VCaP (cell line): ENCODE results near the gene DGKQ.

Experiments used
- H3K27ac ChIP-seq: fragments of 450-650 bp; 2 replicates; pipeline ENCODE4 v1.5.1; 2017
- CTCF ChIP-seq: fragments of 450-650 bp; conservative IDR thresholded peaks from 2 replicates; pipeline ENCODE4 v1.5.1; 2017; ENCODE audit warnings: mild to moderate bottlenecking, moderate library complexity

DGKQ gene

GRCh38 chr4:954211-955020 lies 19.0 kb downstream of the DGKQ start:
- no peak overlapping the region for H3K27ac ChIP-seq
- TF ChIP-seq CTCF: no peak

- no peak overlapping the region for H3K27ac ChIP-seq
- no peak for TF ChIP-seq CTCF
Measured at GRCh38 chr4:953574-953915, 19.8 kb downstream of the DGKQ start.

- no peak overlapping the region for H3K27ac ChIP-seq
- no peak for TF ChIP-seq CTCF
Measured at GRCh38 chr4:952881-953573, 20.3 kb downstream of the DGKQ start.

GRCh38 chr4:951594-952468 lies 21.5 kb downstream of the DGKQ start:
- no peak for TF ChIP-seq CTCF
- H3K27ac ChIP-seq: no peak overlapping the region

GRCh38 chr4:951186-951585 lies 22.2 kb downstream of the DGKQ start:
- no peak overlapping the region for H3K27ac ChIP-seq
- no peak for TF ChIP-seq CTCF

- TF ChIP-seq CTCF: no peak
- H3K27ac ChIP-seq: no peak overlapping the region
Measured at GRCh38 chr4:950136-951020, 23.0 kb downstream of the DGKQ start.
